Activated naive CD4-positive, alpha-beta T cell treated with anti-CD3 and anti-CD28 coated beads for 36 hours (primary cell): Measurements from ENCODE around the gene EIF2S2. TPM values are rescaled to one million over a fixed set of nuclear protein-coding genes. Genes with fewer than 3 reads are reported as not detected.

Experiments used
- microRNA-seq: library from miRNA; unstranded; fragments of <30 nt; microRNA quantifications from one replicate; pipeline ENCODE4 v1.2.0, GENCODE V29; 2022; ENCODE audit warnings: borderline microRNAs expressed, borderline replicate concordance
- total RNA-seq, 2 experiments: library from RNA; stranded (reverse); gene quantifications; one replicate each; pipeline ENCODE4 v1.2.3, GENCODE V29; 2021

EIF2S2 gene
- total RNA-seq, 2 experiments from 2014 or later: 202 to 207 TPM

Small RNAs within 50 kb of the gene (microRNA-seq; reads per million reads assigned to microRNA genes)
- not detected for gene MIR4755

Other genes starting within 250 kb of the EIF2S2 start
- 100 to 1,000 TPM; 137 to 139 TPM for gene RALY, start 118.3 kb downstream of the EIF2S2 start, total RNA-seq
- gene ASIP, start 129.2 kb upstream of the EIF2S2 start, total RNA-seq: not detected
- gene AHCY, start 191.1 kb upstream of the EIF2S2 start, total RNA-seq: 100 to 1,000 TPM; 258 to 261 TPM